Measurements from ENCODE around the gene NKX2-2.

DNA sequence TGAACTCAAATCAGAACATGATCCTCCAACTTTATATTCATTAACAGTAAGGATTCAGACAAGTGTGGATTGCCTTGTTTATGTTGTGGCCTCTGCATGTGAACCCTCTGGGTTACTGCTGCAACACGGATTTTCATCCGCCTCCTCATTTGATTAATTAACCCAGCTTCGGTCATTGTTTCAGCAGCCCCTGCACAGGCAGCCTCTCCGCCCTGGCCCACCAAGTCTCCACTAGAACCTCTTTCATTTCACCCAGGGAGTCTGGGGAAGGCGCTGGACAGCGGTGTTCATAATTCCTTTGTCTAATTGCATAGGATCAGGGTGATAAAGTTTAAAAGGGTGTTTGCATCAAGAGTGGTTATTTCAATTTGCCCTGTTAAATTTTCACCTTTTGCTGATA is 15.7 kb downstream of the NKX2-2 start:
- TF ChIP-seq EP300 (IDR thresholded peaks at IDR 0.05) = no peak
- TF ChIP-seq, protein P1, sequence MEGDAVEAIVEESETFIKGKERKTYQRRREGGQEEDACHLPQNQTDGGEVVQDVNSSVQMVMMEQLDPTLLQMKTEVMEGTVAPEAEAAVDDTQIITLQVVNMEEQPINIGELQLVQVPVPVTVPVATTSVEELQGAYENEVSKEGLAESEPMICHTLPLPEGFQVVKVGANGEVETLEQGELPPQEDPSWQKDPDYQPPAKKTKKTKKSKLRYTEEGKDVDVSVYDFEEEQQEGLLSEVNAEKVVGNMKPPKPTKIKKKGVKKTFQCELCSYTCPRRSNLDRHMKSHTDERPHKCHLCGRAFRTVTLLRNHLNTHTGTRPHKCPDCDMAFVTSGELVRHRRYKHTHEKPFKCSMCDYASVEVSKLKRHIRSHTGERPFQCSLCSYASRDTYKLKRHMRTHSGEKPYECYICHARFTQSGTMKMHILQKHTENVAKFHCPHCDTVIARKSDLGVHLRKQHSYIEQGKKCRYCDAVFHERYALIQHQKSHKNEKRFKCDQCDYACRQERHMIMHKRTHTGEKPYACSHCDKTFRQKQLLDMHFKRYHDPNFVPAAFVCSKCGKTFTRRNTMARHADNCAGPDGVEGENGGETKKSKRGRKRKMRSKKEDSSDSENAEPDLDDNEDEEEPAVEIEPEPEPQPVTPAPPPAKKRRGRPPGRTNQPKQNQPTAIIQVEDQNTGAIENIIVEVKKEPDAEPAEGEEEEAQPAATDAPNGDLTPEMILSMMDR (IDR thresholded peaks at IDR 0.05) = no peak
- TF ChIP-seq POLR2A (IDR thresholded peaks at IDR 0.05) = no peak
